ENCODE data around the gene GASK1A. TPM values are rescaled to one million over a fixed set of nuclear protein-coding genes. Genes with fewer than 3 reads are reported as not detected.

Gene GASK1A
- total and polyA plus RNA-seq, 2 experiments from 2014 or later: 2.6 to 11.1 TPM

DNA sequence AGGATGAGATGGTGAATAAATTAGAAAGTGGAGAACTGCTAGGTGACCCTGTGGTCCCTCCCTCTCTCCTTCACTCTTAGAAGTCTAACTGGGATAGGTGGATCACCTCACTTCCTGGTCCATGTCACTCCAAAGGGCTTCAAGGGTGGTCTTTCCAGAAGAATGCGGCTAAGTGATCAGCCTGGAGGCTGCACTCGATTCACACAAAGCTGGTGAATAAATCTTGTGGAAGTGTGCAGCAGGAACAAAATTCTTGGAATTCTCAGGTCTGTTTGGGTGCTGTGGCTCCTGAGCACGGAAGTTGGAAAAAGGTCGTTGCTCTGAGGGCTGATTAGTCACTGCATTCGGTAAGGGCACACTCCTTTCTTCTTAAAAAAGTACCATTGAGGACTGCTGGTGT lies 46.3 kb downstream of the GASK1A start:
- Mint-ChIP-seq H3K27me3 (ENCODE audit: insufficient read depth, low read depth, poor library complexity) (peaks cover 6% of the 10 kb centered on the region), H3K4me3 (no peak overlapping the region)
- peak; percentile 45; the same call in 2 of the 3 replicates for ATAC-seq

DNA sequence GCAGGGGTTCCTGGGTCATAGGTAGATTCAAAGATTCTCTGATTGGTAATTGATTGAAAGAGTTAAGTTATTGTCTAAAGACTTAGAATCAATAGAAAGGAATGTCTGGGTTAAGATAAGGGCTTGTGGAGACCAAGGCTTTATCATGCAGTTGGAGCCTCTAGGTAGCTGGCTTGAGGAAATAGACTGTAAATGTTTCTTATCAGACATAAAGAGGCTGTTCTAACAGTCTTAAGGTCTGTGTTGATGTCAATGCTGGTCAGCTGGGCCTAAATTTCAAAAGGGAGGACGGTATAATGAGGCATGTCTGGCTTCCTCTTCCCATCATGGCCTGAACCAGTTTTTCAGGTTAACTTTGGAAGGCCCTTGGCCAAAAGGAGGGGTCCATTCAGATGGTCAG lies 48.9 kb downstream of the GASK1A start:
- Mint-ChIP-seq H3K27ac (no peak overlapping the region), H3K9me3 (no peaks in the 10 kb centered on the region; the same call in 2 of the 3 replicates), H3K36me3 (ENCODE audit: low read depth) (no peaks in the 10 kb centered on the region), H3K4me3 (no peak overlapping the region), H3K27me3 (ENCODE audit: insufficient read depth, low read depth, poor library complexity) (peaks cover 7% of the 10 kb centered on the region), H3K4me1 (peaks cover 24% of the 10 kb centered on the region)
- ATAC-seq (no peak), DNase-seq (ENCODE audit: low spot score) (no peak)
- H4K20me1 ChIP-seq (replicated peaks; ENCODE audit: insufficient read depth): no peaks in the 10 kb centered on the region
- TF ChIP-seq, protein P1, sequence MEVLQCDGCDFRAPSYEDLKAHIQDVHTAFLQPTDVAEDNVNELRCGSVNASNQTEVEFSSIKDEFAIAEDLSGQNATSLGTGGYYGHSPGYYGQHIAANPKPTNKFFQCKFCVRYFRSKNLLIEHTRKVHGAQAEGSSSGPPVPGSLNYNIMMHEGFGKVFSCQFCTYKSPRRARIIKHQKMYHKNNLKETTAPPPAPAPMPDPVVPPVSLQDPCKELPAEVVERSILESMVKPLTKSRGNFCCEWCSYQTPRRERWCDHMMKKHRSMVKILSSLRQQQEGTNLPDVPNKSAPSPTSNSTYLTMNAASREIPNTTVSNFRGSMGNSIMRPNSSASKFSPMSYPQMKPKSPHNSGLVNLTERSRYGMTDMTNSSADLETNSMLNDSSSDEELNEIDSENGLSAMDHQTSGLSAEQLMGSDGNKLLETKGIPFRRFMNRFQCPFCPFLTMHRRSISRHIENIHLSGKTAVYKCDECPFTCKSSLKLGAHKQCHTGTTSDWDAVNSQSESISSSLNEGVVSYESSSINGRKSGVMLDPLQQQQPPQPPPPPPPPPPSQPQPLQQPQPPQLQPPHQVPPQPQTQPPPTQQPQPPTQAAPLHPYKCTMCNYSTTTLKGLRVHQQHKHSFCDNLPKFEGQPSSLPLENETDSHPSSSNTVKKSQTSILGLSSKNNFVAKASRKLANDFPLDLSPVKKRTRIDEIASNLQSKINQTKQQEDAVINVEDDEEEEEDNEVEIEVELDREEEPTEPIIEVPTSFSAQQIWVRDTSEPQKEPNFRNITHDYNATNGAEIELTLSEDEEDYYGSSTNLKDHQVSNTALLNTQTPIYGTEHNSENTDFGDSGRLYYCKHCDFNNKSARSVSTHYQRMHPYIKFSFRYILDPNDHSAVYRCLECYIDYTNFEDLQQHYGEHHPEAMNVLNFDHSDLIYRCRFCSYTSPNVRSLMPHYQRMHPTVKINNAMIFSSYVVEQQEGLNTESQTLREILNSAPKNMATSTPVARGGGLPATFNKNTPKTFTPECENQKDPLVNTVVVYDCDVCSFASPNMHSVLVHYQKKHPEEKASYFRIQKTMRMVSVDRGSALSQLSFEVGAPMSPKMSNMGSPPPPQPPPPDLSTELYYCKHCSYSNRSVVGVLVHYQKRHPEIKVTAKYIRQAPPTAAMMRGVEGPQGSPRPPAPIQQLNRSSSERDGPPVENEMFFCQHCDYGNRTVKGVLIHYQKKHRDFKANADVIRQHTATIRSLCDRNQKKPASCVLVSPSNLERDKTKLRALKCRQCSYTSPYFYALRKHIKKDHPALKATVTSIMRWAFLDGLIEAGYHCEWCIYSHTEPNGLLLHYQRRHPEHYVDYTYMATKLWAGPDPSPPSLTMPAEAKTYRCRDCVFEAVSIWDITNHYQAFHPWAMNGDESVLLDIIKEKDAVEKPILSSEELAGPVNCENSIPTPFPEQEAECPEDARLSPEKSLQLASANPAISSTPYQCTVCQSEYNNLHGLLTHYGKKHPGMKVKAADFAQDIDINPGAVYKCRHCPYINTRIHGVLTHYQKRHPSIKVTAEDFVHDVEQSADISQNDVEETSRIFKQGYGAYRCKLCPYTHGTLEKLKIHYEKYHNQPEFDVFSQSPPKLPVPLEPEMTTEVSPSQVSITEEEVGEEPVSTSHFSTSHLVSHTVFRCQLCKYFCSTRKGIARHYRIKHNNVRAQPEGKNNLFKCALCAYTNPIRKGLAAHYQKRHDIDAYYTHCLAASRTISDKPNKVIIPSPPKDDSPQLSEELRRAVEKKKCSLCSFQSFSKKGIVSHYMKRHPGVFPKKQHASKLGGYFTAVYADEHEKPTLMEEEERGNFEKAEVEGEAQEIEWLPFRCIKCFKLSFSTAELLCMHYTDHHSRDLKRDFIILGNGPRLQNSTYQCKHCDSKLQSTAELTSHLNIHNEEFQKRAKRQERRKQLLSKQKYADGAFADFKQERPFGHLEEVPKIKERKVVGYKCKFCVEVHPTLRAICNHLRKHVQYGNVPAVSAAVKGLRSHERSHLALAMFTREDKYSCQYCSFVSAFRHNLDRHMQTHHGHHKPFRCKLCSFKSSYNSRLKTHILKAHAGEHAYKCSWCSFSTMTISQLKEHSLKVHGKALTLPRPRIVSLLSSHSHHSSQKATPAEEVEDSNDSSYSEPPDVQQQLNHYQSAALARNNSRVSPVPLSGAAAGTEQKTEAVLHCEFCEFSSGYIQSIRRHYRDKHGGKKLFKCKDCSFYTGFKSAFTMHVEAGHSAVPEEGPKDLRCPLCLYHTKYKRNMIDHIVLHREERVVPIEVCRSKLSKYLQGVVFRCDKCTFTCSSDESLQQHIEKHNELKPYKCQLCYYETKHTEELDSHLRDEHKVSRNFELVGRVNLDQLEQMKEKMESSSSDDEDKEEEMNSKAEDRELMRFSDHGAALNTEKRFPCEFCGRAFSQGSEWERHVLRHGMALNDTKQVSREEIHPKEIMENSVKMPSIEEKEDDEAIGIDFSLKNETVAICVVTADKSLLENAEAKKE (CRISPR knock-in tag; IDR thresholded peaks at IDR 0.05): no peak
- TF ChIP-seq JUNB (IDR thresholded peaks at IDR 0.05; ENCODE audit: unreplicated experiment) (no peak), ZNF331 (CRISPR knock-in tag; IDR thresholded peaks at IDR 0.05; ENCODE audit: low read depth) (no peak), POLR2AphosphoS5 (IDR thresholded peaks at IDR 0.05; ENCODE audit: low read depth) (no peak), STAT1 (IDR thresholded peaks at IDR 0.05; ENCODE audit: unreplicated experiment) (no peak), EZH2 (IDR thresholded peaks at IDR 0.05; ENCODE audit: low read depth, unreplicated experiment) (no peak), EZH2phosphoT487 (IDR thresholded peaks at IDR 0.05; ENCODE audit: unreplicated experiment) (no peak)
- TF ChIP-seq, protein P2, sequence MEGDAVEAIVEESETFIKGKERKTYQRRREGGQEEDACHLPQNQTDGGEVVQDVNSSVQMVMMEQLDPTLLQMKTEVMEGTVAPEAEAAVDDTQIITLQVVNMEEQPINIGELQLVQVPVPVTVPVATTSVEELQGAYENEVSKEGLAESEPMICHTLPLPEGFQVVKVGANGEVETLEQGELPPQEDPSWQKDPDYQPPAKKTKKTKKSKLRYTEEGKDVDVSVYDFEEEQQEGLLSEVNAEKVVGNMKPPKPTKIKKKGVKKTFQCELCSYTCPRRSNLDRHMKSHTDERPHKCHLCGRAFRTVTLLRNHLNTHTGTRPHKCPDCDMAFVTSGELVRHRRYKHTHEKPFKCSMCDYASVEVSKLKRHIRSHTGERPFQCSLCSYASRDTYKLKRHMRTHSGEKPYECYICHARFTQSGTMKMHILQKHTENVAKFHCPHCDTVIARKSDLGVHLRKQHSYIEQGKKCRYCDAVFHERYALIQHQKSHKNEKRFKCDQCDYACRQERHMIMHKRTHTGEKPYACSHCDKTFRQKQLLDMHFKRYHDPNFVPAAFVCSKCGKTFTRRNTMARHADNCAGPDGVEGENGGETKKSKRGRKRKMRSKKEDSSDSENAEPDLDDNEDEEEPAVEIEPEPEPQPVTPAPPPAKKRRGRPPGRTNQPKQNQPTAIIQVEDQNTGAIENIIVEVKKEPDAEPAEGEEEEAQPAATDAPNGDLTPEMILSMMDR (conservative IDR thresholded peaks at IDR 0.05; ENCODE audit: low read depth in 2 of 2): no peak
- no peak overlapping the region for H3K4me2 ChIP-seq
- H3K27me3 ChIP-seq (ENCODE audit: insufficient read depth): no peaks in the 10 kb centered on the region
- no peaks in the 10 kb centered on the region for H3F3A ChIP-seq (replicated peaks; ENCODE audit: low read depth)
- H2AFZ ChIP-seq: no peak overlapping the region
- H3K4me3 ChIP-seq: no peak overlapping the region
- 0 out of 2 replicates have a peak, but pooled peaks cover 4% of the 10 kb centered on the region for H3K9me2 ChIP-seq (ENCODE audit: insufficient read depth)
- H3K36me3 ChIP-seq (ENCODE audit: insufficient read depth): no peaks in the 10 kb centered on the region; the same call in 1 of the 2 replicates
- H3K79me2 ChIP-seq (replicated peaks; ENCODE audit: insufficient read depth): no peaks in the 10 kb centered on the region
- H3K4me1 ChIP-seq (ENCODE audit: insufficient read depth): peaks cover 4% of the 10 kb centered on the region; the same call in 1 of the 2 replicates
- no peak overlapping the region for H3K27ac ChIP-seq (ENCODE audit: low read depth)

More for the DNA sequence above, 46.3 kb downstream of the GASK1A start:
- peaks cover 25% of the 10 kb centered on the region for H3K4me1 Mint-ChIP-seq
- 0 out of 2 replicates have a peak, but pooled peaks cover 4% of the 10 kb centered on the region for H3K9me2 ChIP-seq (ENCODE audit: insufficient read depth)
- H3K27me3 ChIP-seq (ENCODE audit: insufficient read depth): no peaks in the 10 kb centered on the region
- H3K36me3 ChIP-seq (ENCODE audit: insufficient read depth): no peaks in the 10 kb centered on the region; the same call in 1 of the 2 replicates
- peak; percentile 56 for DNase-seq (ENCODE audit: low spot score)
- H3K4me1 ChIP-seq (ENCODE audit: insufficient read depth): peaks cover 4% of the 10 kb centered on the region; the same call in 1 of the 2 replicates
- H3K36me3 Mint-ChIP-seq (ENCODE audit: low read depth): no peaks in the 10 kb centered on the region
- H3K27ac Mint-ChIP-seq: no peak overlapping the region
- TF ChIP-seq EZH2phosphoT487 (IDR thresholded peaks at IDR 0.05; ENCODE audit: unreplicated experiment): no peak
- TF ChIP-seq POLR2AphosphoS5 (IDR thresholded peaks at IDR 0.05; ENCODE audit: low read depth): no peak
- TF ChIP-seq, protein P2 (conservative IDR thresholded peaks at IDR 0.05; ENCODE audit: low read depth in 2 of 2): no peak
- no peak for TF ChIP-seq NANOG (IDR thresholded peaks at IDR 0.05; ENCODE audit: borderline replicate concordance)
- TF ChIP-seq CREB1 (CRISPR knock-in tag; IDR thresholded peaks at IDR 0.05; ENCODE audit: low read depth): no peak
- H3K79me2 ChIP-seq (replicated peaks; ENCODE audit: insufficient read depth): no peaks in the 10 kb centered on the region
- H3K27ac ChIP-seq (ENCODE audit: low read depth): 0 out of 2 replicates have a peak overlapping the region, but pooled peaks have one; percentile 23
- peaks cover 9% of the 10 kb centered on the region for H3K9me3 Mint-ChIP-seq
- H3K4me2 ChIP-seq: peak overlapping the region; percentile 33; the same call in 1 of the 2 replicates
- H4K20me1 ChIP-seq (replicated peaks; ENCODE audit: insufficient read depth): no peaks in the 10 kb centered on the region
- H3F3A ChIP-seq (replicated peaks; ENCODE audit: low read depth): no peaks in the 10 kb centered on the region
- H2AFZ ChIP-seq: no peak overlapping the region
- H3K4me3 ChIP-seq: no peak overlapping the region

All from GM23338 (cell line).